ENCODE measurements around the gene PHLDB3.

The PHLDB3 gene

DNA sequence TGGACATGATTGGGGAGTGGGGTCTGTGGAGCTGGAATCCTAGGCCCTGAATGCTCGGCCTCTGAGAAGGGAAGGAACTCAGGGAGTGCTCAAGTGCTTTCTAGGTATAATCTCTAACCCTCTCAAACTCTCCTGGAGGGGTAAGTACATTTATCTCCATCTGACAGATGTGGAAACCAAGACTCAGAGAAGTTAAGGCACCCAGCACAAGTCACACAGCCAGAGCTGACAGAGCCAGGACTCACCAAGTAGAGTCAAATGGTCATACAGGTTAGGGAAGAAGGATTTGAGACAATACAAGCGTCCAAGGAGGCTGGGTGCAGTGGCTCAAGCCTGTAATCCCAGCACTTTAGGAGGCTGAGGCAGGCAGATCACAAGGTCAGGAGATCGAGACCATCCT is 26.2 kb downstream of the PHLDB3 start:
- Histone ChIP-seq H3K4me1 (ENCODE audit: insufficient read depth, low read length) (peaks cover 12% of the 10 kb centered on the region), H3K9ac (ENCODE audit: low read length) (no peak overlapping the region), H3K27ac (ENCODE audit: low read depth, low read length) (no peak overlapping the region), H3K27me3 (ENCODE audit: control insufficient read depth in 1 of 2, insufficient read depth in 2 of 2, low read length in 2 of 2) (no peaks in the 10 kb centered on the region), H3K36me3 (ENCODE audit: insufficient read depth, low read length) (no peaks in the 10 kb centered on the region), H3K4me3 (ENCODE audit: low read depth in 1 of 2, low read length in 2 of 2) (no peak overlapping the region), H3K9me3 (ENCODE audit: low read length) (no peaks in the 10 kb centered on the region)

DNA sequence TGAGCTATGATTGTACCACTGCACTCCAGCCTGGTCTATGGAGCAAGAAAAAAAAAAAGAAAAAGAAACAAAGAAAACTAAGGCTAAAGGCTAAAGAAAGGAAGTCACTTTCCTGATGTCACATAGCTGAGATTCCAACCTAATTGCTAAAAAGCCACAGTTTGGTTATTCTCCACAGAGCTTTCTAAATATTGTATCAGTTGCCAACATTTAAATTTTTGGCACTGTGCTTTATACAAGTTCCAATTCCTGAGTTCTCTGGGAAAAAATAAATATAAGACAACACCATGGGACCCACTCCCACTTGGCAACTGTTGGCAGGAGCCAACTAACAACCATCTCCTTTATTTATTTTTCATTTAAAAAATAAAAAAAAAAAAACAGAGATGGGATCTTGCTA is 27.9 kb downstream of the PHLDB3 start:
- Histone ChIP-seq H3K9me3 (ENCODE audit: low read length) (no peaks in the 10 kb centered on the region), H3K9ac (ENCODE audit: low read length) (no peak overlapping the region), H3K4me3 (ENCODE audit: low read depth in 1 of 2, low read length in 2 of 2) (no peak overlapping the region), H3K4me1 (ENCODE audit: insufficient read depth, low read length) (peaks cover 12% of the 10 kb centered on the region), H3K27me3 (ENCODE audit: control insufficient read depth in 1 of 2, insufficient read depth in 2 of 2, low read length in 2 of 2) (no peaks in the 10 kb centered on the region), H3K36me3 (ENCODE audit: insufficient read depth, low read length) (no peaks in the 10 kb centered on the region), H3K27ac (ENCODE audit: low read depth, low read length) (no peak overlapping the region)

DNA sequence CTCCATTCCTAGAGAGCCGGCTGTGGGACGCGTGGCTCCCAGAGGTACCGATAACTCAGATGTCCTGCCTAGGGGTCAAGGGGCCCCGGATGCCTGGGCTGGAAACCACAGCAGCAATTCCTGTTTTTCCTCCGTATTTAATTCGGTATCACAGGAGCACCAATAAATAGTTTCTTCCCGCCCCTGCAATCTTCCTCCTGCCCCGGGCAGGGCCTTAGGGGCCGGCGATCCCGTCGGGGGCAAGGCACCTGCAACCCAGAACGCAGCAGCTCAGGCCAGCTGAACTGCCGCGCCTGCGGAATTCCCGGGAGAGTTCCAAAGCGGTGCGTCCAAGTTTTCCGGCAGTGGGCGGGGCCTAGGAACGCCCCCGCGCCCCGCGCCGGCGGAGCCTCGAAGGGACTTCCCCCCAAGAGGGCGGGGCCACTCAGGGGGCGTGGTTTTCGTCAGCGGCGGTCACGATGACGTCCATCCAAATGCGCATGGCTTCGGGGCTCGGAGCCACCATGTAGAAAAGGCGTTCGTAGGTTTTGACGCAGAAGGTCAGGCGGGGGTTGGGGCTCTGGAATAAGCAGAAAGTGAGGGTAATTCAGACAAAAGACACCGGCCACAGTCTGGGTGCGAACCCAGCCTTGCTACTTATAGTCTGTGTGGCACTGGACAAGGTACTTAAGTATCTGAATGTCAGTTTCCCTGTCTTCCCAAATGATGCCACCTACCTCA is 29.4 kb downstream of the PHLDB3 start:
- Histone ChIP-seq H3K36me3 (ENCODE audit: insufficient read depth, low read length) (no peaks in the 10 kb centered on the region), H3K9me3 (ENCODE audit: low read length) (no peaks in the 10 kb centered on the region), H3K9ac (ENCODE audit: low read length) (peak overlapping the region; percentile 68), H3K4me1 (ENCODE audit: insufficient read depth, low read length) (peaks cover 12% of the 10 kb centered on the region), H3K4me3 (ENCODE audit: low read depth in 1 of 2, low read length in 2 of 2) (peak overlapping the region; percentile 70 to 71), H3K27ac (ENCODE audit: low read depth, low read length) (peak overlapping the region; percentile 76), H3K27me3 (ENCODE audit: control insufficient read depth in 1 of 2, insufficient read depth in 2 of 2, low read length in 2 of 2) (no peaks in the 10 kb centered on the region)

DNA sequence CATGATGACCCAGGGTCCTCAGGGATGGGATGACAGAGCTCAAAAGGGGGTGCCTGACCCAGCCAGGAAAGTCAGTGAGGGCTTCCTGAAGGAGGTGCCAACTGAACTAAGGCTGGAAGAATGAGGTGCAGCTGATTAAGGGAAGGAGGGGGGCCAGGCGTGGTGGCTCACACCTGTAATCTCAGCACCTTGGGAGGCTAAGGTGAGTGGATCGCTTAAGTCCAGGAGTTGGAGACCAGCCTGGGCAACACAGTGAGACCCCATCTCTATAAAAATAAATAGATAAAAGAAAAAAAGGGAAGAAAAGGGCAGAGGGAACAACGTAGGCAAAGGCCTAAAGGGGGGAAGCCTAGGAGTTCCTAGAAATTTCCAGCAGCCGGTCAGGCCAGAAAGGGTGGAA is 30.1 kb downstream of the PHLDB3 start:
- Histone ChIP-seq H3K4me3 (ENCODE audit: low read depth in 1 of 2, low read length in 2 of 2) (peak overlapping the region in 1 of 2 donors; percentile 71), H3K4me1 (ENCODE audit: insufficient read depth, low read length) (peaks cover 12% of the 10 kb centered on the region), H3K9me3 (ENCODE audit: low read length) (no peaks in the 10 kb centered on the region), H3K27ac (ENCODE audit: low read depth, low read length) (peak overlapping the region; percentile 76), H3K9ac (ENCODE audit: low read length) (peak overlapping the region; percentile 68), H3K27me3 (ENCODE audit: control insufficient read depth in 1 of 2, insufficient read depth in 2 of 2, low read length in 2 of 2) (no peaks in the 10 kb centered on the region), H3K36me3 (ENCODE audit: insufficient read depth, low read length) (no peaks in the 10 kb centered on the region)

- Histone ChIP-seq H3K4me1 (ENCODE audit: insufficient read depth, low read length) (peaks cover 12% of the 10 kb centered on the region), H3K36me3 (ENCODE audit: insufficient read depth, low read length) (no peaks in the 10 kb centered on the region), H3K27me3 (ENCODE audit: control insufficient read depth in 1 of 2, insufficient read depth in 2 of 2, low read length in 2 of 2) (peaks cover 0 to 2% of the 10 kb centered on the region in 2 donors), H3K4me3 (ENCODE audit: low read depth in 1 of 2, low read length in 2 of 2) (no peak overlapping the region), H3K9ac (ENCODE audit: low read length) (no peak overlapping the region), H3K27ac (ENCODE audit: low read depth, low read length) (no peak overlapping the region), H3K9me3 (ENCODE audit: low read length) (no peaks in the 10 kb centered on the region)
Observed at GRCh38 chr19:43471091-43471490, 33.5 kb downstream of the PHLDB3 start.

DNA sequence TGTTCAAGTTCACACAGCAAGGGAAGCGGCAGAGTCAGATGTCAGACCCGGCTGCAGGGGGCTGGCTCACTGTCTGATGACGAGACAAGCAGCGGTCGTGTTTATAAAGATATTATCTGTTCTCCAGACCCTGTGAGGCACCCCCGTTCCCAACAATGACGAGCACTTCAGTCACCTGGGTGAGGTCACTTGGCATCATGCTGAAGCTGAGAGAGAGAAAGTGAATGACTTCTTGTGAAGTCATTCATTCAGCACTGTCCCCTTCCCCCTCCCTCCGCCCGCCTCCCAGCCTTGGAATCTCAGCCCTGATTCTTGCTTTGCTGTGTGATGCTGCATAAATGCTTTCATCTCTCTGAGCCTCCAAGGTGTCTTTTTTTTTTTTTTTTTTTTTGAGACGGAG is 34.3 kb downstream of the PHLDB3 start:
- Histone ChIP-seq H3K4me1 (ENCODE audit: insufficient read depth, low read length) (peaks cover 7% of the 10 kb centered on the region), H3K27me3 (ENCODE audit: control insufficient read depth in 1 of 2, insufficient read depth in 2 of 2, low read length in 2 of 2) (peaks cover 0 to 10% of the 10 kb centered on the region in 2 donors), H3K9ac (ENCODE audit: low read length) (no peak overlapping the region), H3K36me3 (ENCODE audit: insufficient read depth, low read length) (no peaks in the 10 kb centered on the region), H3K4me3 (ENCODE audit: low read depth in 1 of 2, low read length in 2 of 2) (no peak overlapping the region), H3K9me3 (ENCODE audit: low read length) (no peaks in the 10 kb centered on the region), H3K27ac (ENCODE audit: low read depth, low read length) (no peak overlapping the region)

GRCh38 chr19:43469160-43469480 is 35.4 kb downstream of the PHLDB3 start:
- H3K4me1 ChIP-seq (ENCODE audit: insufficient read depth, low read length), result peaks cover 5% of the 10 kb centered on the region
- H3K27ac ChIP-seq (ENCODE audit: low read depth, low read length), result no peak overlapping the region
- no peak overlapping the region for H3K9ac ChIP-seq (ENCODE audit: low read length)
- H3K4me3 ChIP-seq (ENCODE audit: low read depth in 1 of 2, low read length in 2 of 2), result no peak overlapping the region
- no peaks in the 10 kb centered on the region for H3K9me3 ChIP-seq (ENCODE audit: low read length)
- H3K27me3 ChIP-seq (ENCODE audit: control insufficient read depth in 1 of 2, insufficient read depth in 2 of 2, low read length in 2 of 2), result peaks cover 0 to 10% of the 10 kb centered on the region in 2 donors
- H3K36me3 ChIP-seq (ENCODE audit: insufficient read depth, low read length), result no peaks in the 10 kb centered on the region

GRCh38 chr19:43468354-43469159 is 36.0 kb downstream of the PHLDB3 start:
- Histone ChIP-seq H3K9ac (ENCODE audit: low read length) (no peak overlapping the region), H3K9me3 (ENCODE audit: low read length) (no peaks in the 10 kb centered on the region), H3K4me1 (ENCODE audit: insufficient read depth, low read length) (peaks cover 5% of the 10 kb centered on the region), H3K36me3 (ENCODE audit: insufficient read depth, low read length) (no peaks in the 10 kb centered on the region), H3K27me3 (ENCODE audit: control insufficient read depth in 1 of 2, insufficient read depth in 2 of 2, low read length in 2 of 2) (peaks cover 0 to 10% of the 10 kb centered on the region in 2 donors), H3K4me3 (ENCODE audit: low read depth in 1 of 2, low read length in 2 of 2) (no peak overlapping the region), H3K27ac (ENCODE audit: low read depth, low read length) (no peak overlapping the region)

DNA sequence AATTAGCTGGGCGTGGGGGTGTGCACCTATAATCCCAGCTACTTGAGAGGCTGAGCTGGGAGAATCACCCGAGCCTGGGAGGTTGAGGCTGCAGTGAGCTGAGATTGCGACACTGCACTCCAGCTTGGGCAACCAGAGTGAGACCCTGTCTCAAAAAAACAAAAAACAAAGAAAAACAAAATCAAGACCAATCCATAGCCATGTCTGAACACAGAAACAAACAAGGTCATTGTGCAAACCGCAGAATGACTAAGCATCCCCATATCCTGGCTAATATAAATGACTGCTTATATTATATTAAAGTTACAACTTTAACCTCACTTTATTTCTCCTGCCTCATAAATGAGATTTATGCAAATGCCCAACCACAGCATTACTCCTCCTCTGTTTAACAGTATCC is 36.8 kb downstream of the PHLDB3 start:
- Histone ChIP-seq H3K4me3 (ENCODE audit: low read depth in 1 of 2, low read length in 2 of 2) (no peak overlapping the region), H3K27ac (ENCODE audit: low read depth, low read length) (no peak overlapping the region), H3K9me3 (ENCODE audit: low read length) (no peaks in the 10 kb centered on the region), H3K36me3 (ENCODE audit: insufficient read depth, low read length) (no peaks in the 10 kb centered on the region), H3K9ac (ENCODE audit: low read length) (no peak overlapping the region), H3K4me1 (ENCODE audit: insufficient read depth, low read length) (peaks cover 5% of the 10 kb centered on the region), H3K27me3 (ENCODE audit: control insufficient read depth in 1 of 2, insufficient read depth in 2 of 2, low read length in 2 of 2) (peaks cover 0 to 10% of the 10 kb centered on the region in 2 donors)

- no peak overlapping the region for H3K4me3 ChIP-seq (ENCODE audit: low read depth in 1 of 2, low read length in 2 of 2)
- H3K9ac ChIP-seq (ENCODE audit: low read length), result no peak overlapping the region
- no peaks in the 10 kb centered on the region for H3K36me3 ChIP-seq (ENCODE audit: insufficient read depth, low read length)
- H3K27me3 ChIP-seq (ENCODE audit: control insufficient read depth in 1 of 2, insufficient read depth in 2 of 2, low read length in 2 of 2), result peaks cover 0 to 10% of the 10 kb centered on the region in 2 donors
- no peaks in the 10 kb centered on the region for H3K9me3 ChIP-seq (ENCODE audit: low read length)
- peaks cover 5% of the 10 kb centered on the region for H3K4me1 ChIP-seq (ENCODE audit: insufficient read depth, low read length)
- H3K27ac ChIP-seq (ENCODE audit: low read depth, low read length), result no peak overlapping the region
Observed at GRCh38 chr19:43467276-43467675, 37.3 kb downstream of the PHLDB3 start.

GRCh38 chr19:43466793-43467192 is 37.8 kb downstream of the PHLDB3 start:
- Histone ChIP-seq H3K9ac (ENCODE audit: low read length) (no peak overlapping the region), H3K4me1 (ENCODE audit: insufficient read depth, low read length) (peaks cover 5% of the 10 kb centered on the region), H3K27ac (ENCODE audit: low read depth, low read length) (no peak overlapping the region), H3K36me3 (ENCODE audit: insufficient read depth, low read length) (no peaks in the 10 kb centered on the region), H3K27me3 (ENCODE audit: control insufficient read depth in 1 of 2, insufficient read depth in 2 of 2, low read length in 2 of 2) (peaks cover 0 to 10% of the 10 kb centered on the region in 2 donors), H3K9me3 (ENCODE audit: low read length) (no peaks in the 10 kb centered on the region), H3K4me3 (ENCODE audit: low read depth in 1 of 2, low read length in 2 of 2) (no peak overlapping the region)

Data from muscle layer of colon (tissue), 2 donors.